Ovary (tissue), 3 donors: ENCODE data around the gene HIPK3.
"Not testable (repeated sequence)": the region's sequence is repeated elsewhere in the genome, so short reads cannot be mapped to it uniquely, and the experiment has no call there.

Experiments
- EP300 ChIP-seq: sonication (generic); formaldehyde crosslinking; IDR thresholded peaks from one replicate; pipeline ENCODE4 v1.6.1; 2017; ENCODE audit warnings: antibody characterized with exemption
- POLR2A ChIP-seq: fragments of 450-650 bp; IDR thresholded peaks from one replicate; pipeline ENCODE4 v1.6.1; 2017; ENCODE audit warnings: antibody characterized with exemption, mild to moderate bottlenecking, moderate library complexity
- TF ChIP-seq, protein P1 (sequence below), 3 donors: fragments of 450-650 bp in 2 of 3; fragments of 200-600 bp in 1 of 3; IDR thresholded peaks; one replicate each; pipeline versions ENCODE4 v1.5.1 to v1.8.0; 2016 to 2022; ENCODE audit warnings: antibody characterized with exemption in 3 of 3, mild to moderate bottlenecking in 1 of 3
- donor health status: DM: no; HTN: no; CAD: no.

DNA sequence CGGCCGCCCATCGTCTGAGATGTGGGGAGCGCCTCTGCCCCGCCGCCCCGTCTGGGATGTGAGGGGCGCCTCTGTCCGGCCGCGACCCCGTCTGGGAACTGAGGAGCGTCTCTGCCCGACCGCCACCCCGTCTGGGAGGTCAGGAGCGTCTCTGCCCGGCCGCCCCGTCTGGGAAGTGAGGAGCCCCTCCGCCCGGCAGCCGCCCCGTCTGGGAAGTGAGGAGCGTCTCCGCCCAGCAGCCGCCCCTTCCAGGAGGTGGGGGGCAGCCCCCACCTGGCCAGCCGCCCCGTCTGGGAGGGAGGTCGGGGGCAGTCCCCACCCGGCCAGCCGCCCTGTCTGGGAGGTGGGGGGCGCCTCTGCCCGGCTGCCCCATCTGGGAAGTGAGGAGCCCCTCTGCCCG is 13.5 kb upstream of the HIPK3 start:
- TF ChIP-seq, protein P1, sequence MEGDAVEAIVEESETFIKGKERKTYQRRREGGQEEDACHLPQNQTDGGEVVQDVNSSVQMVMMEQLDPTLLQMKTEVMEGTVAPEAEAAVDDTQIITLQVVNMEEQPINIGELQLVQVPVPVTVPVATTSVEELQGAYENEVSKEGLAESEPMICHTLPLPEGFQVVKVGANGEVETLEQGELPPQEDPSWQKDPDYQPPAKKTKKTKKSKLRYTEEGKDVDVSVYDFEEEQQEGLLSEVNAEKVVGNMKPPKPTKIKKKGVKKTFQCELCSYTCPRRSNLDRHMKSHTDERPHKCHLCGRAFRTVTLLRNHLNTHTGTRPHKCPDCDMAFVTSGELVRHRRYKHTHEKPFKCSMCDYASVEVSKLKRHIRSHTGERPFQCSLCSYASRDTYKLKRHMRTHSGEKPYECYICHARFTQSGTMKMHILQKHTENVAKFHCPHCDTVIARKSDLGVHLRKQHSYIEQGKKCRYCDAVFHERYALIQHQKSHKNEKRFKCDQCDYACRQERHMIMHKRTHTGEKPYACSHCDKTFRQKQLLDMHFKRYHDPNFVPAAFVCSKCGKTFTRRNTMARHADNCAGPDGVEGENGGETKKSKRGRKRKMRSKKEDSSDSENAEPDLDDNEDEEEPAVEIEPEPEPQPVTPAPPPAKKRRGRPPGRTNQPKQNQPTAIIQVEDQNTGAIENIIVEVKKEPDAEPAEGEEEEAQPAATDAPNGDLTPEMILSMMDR (IDR thresholded peaks at IDR 0.05), result not testable (repeated sequence)
- not testable (repeated sequence) for TF ChIP-seq POLR2A, EP300
